HuH-7.5 (cell line): ENCODE measurements around the gene LCNL1.

Source experiments
- DNase-seq: peaks from one replicate; pipeline ENCODE4 v3.0.0; 2011; ENCODE audit warnings: low spot score

Gene LCNL1

DNA sequence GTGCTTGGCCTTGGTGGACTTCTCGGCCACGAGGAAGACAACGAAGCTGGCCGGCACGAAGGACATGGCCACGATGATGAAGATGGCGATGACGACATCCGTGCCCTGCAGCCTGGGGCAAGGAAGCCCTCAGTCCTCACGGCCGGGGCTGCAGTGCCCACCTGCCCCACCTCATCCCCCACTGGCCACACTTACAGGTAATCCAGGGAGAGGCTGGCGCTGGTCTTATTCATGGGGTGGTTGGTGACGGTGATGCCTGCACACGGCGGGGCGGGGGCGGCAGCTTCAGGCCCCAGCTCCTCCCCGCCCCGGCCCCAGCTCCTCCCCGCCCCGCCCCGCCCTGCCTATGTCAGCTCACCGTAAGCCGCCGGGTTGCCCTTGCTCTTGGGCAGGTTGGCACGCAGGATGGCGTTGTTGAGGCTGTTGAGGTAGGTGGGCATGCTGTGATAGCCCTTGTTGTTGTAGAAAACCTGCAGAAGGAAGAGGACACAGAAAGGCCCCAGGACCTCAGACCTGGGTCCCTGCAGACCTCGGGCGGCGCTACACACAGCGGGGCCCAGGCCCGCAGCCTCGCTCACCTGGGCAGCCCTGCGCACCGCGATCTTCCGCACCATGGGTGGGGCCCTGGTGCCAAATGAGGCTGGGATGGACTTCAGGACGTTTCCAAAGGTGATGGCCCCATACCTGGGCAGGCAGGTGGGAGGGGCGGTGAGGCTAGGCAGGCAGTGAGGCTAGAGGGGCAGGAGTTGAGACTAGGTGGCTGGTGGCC is 29.3 kb downstream of the LCNL1 start:
- DNase-seq = no peak

DNA sequence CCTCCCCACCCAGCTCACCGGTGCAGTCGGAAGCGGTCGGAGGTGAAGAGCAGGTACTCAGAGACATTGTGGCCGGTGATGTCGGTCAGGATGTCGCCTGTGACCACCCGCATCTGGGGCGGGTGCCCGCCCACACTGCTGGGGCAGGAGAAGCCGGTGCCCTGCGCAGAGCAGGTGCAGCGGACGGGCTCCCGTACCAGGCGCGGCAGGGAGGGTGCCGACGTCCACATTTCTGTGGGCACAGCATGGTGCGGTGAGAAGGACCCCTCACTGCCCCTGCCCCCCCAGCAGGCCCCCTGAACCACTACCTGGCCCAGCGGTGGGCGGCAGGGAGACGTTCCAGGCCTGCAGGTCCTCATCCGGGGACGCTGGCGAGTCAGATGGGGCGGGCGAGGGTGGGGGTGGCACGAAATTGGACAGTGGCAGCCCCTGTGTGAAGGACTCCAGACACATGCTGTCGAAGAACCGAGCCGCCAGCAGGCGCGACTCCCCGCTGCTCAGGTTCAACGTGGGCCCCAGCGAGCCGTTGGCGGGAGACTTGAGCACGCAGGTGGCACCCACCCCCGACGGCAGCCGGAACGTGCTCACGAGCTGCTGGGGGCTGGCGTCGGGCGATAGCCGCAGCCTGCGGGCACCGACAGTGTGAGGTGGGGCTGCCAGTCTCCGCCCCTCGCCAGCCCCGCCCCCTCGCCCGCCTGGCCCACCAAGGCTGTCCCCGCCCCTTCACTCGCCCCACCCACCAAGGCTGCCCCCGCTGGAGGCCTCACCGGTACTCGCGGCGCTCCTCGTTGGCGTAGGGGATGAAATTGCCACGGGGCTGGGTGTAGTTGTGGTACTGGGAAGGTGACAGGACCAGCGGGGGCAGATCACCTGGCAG is 30.1 kb downstream of the LCNL1 start:
- DNase-seq = no peak

DNA sequence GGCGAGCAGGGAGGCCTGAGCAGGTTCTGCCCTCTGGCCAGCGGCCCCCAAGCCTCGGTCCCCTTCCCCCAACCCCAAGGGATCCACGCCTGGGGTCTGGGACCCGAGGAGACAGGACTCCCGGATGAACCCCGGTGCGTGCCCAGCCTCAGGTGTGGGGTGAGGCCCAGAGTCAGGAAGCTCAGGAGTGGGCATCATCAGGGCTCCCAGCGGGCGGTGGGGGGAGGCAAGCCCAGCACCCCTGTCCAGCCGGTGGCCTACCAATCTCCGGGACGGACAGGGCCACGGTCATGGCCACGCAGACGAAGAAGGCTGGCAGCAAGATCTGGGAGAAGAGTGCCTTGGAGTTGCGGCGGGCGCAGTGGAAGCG is 30.8 kb downstream of the LCNL1 start:
- DNase-seq = no peak

DNA sequence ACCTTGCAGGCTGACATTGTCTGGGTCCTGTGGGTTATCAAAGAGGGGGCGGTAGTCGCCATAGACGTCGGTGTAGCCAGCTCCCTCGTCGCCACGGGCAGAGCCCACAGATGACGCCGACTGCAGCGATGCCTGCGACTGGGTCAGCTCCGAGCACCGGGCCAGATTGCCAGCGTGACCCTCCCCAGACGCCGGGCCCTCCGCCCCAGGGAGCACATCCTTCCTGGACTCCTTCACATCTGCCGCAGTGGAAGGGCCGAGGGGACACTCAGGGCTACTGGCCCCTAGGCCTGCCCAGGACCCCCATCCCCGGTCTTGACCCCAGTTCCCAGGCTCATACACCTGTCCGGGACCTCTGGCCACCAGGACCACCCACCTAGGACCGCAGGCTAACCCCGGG is 31.4 kb downstream of the LCNL1 start:
- no peak for DNase-seq

DNA sequence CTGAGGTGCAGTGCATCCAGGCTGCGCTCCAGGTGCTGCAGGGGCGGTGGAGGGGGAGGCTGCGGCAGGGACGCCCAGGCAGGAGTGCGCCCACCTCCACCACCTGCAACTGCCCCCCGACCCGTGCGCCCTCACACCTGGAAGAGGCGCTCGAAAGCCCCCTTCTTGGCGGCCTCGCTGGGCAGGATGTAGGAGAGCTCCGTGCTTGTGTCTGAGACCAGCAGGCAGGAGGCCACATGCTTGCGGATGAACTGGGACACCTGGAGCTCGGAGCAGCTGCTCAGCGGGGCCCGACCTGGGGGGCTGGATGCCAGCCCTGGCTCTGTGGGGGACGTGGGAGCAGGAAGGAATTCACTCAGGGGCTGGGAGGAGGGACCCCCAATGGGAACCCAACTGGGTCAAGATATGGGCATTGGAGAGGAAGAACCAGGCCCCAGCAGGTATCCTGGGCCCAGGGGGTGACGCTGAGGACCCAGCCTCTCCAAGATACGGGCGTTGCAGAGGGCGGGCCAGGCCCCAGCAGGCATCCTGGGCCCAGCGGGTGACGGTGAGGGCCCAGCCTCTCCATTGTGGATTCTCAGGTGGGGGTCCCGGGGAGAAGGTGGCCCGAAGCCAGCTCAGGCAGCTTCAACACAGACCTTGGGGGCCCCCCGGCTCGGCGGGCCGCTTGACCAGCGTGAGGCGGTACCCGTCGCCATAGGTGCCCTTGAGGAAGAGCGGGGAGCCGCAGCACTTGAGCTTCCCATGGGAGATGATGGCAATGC is 32.2 kb downstream of the LCNL1 start:
- no peak for DNase-seq

DNA sequence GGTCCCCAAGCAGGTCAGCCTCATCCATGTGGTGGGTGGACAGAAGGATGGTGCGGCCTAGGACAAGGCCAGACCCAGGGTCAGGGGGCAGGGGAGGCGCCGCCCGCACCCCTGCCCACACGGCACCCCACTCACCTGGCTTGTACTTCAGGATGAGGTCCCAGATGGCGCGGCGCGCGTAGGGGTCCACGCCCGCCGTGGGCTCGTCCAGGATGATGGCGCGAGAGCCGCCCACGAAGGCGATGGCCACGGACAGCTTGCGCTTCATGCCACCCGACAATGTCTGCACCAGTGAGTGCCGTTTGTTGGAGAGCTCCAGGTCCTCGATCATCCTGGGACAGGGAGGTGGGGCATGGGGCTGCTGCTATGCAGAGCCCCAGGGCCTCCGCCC is 32.7 kb downstream of the LCNL1 start:
- no peak for DNase-seq

DNA sequence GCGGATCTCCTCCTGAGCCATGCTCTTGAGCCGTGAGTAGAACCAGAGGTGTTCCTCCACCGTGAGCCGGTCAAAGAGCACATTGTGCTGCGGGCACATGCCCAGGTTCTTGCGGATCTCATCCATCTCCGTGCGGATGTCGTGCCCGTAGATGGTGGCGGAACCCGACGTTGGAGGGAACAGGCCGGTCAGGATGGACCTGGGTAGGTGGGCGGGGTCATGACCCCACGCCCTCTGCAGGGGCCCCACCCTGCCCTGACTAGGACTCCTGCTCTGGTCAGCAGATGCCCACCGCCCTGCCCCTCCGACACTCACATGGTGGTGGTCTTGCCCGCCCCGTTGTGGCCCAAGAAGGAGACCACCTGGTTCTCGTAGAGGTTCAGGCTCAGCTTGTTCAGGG is 33.2 kb downstream of the LCNL1 start:
- DNase-seq = no peak

DNA sequence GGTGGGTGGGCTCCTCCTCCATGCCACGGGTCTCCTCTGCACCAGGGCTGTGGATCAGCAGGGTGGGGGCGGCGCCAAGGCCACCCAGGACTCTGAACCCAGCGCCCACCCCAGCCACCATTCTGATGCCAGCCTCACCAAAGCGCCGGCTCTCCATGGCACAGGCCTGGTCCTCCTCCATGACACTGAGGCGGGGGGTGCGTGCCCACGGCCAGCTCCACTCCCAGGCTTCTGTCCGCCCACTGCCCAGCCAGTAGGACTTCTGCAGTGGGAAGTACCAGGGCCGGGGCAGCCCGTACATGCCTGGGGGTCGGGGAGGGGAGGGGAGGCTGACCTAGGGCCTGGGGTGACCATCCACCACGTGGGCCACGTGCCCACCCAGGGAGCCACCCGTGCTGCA is 33.6 kb downstream of the LCNL1 start:
- DNase-seq = no peak

DNA sequence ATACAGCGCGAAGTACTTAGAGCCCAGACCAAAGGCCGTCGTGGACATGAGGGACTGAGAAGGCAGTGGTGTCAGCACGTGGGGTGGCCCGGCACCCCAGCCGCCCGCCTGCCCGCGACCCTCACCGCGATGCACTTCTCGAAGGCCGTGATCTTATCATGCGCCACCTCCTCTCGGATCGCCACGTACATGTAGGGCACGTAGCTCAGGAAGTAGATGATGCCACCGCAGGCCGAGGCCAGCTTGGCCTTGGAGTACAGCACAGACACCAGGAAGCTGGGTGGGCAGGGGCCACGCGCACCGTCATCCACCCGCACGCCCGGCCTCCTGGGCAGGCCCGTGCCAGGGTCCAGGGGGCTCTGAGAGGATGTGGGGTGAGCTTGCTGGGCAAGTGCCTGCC is 34.3 kb downstream of the LCNL1 start:
- DNase-seq = no peak

DNA sequence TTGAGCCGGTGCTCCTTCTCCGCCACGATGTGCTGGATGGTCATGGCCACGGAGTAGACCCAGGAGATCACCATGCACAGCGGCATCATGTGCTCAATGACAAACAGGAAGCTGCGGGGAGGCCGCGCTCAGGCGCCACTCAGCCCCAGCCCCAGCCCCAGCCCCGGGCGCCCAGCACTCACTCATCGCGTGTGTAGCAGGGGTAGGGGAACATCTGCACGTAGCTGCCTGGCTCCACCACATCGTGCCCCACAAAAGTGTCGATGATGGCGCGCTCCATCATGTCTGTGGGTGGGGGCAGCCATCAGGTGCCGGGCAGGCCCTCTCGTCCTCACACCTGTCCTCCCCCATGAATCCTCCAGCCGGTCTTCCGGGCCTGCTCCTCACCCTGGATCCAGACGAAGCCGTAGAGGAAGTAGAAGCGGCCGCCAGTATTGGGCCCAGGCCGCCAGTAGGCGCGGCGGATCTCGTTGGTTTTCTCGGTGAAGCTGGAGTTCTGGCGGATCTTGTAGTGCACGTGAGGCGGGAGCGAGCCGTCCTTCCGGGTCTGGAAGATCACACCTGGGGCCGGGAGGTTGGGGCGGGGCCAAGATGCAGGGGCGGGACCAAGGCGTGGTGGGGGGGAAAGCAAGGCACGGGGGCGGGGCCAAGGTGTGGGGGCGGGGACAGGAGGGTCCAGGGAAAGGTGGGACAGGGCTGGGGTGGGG is 35.2 kb downstream of the LCNL1 start:
- no peak for DNase-seq

DNA sequence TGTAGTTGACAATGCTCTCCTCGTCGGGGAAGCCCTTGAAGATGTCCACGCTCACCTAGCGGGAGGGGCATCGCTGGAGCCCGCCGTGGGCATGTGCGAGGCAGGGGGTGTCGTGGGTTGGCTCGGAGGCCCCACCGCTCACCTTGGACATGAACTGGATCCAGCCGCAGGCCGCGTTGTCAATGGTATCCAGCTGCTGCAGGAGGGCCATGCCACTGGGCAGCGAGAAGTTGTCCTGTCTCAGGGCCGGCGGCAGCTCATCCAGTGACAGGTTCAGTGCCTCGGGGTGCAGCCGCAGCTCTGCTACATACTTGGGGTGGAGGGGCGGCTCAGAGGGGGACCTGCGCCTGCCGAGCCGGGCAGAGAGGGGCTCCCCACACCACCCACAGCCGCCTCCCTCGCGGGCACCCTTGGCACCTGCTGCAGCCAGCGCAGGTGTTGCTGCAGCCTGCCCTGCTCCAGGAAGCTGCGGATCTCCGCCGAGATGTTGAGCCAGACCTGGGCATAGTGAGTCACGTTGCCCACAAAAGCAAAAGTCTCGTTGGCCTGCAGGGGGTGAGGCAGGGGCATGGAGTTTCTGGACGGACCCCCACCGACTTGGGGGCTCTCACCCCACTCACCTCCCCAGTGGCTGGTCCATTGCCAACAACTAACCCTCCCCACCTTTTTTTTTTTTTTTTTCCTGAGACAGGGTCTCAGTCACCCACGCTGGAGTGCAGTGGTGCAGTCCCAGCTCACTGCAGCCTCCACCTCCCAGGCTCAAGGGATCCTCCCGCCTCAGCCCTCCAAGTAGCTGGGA is 36.2 kb downstream of the LCNL1 start:
- no peak for DNase-seq

DNA sequence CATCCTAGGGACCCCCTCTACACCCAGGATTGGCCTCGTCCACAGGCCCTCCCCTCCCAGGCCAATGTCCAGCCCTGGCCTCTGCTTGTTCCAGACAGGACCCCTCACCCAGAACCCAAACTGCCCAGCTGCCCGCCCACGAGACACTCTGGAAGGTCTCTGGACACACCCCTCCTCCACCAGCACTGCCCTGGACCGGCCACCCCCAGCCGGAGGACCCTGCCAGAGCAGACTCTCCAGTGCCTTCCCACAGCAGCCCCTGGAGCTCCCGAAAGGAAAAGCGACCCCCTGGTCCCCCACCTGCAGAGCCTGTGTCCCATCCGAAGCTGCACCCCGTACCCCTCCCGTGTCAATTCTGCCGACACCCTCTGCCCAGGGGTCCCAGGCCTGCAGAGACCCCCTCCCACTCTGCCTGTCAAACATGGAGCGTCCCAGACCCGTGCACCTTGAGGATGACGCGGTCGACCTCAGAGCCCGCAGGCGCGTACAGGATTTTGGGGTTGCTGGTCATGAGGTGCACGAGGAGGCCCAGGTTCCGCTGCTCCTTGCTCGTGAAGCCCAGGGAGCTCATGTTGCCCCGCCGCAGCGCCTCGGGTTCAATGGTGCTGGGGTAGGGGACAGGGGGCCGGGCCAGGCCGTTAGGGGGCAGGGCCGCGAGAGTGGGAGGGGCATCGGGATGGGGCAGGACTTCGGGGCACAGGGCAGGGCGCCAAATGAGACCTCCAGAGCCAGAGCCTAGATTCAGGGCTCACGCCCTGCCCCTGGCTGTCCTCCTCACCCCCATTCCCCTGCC is 37.3 kb downstream of the LCNL1 start:
- DNase-seq = no peak

DNA sequence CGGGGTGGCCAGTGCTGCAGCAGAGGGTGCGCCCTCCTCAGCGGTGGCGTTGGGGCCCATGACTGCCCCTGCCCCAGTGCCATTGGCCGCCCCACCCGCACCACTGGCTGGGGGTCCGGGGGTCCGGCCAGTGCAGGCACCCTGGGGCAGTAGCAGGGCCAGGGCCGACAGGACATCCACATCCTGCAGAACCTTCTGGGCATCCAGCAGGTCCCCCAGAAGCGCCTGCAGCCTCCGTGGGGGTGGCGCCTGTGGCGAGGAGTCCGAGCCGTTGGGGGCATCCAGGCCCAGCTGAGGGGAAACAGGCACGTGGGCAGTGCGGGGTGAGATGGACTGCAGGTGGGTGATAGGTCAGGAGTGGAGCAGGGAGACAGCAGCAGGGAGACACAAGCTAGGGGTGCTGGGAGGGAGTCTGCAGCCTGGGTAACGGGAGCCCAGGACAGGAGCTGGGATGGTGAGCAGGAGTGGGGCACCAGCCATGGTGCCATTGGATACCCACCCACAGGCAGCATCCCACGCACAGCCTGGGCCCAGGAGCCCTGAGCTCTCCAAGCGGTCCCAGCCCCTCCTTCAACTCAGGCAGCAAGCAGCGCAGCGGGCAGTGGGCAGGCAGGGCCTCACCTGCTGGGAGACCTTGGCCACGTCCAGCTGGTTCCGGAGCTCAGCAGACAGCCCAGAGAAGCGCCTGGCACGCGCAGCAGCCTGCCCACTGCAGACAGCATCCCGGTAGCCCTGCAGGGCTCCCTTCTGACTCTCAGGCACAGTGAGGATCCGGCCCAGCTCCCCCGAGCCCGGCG is 38.2 kb downstream of the LCNL1 start:
- DNase-seq = no peak

DNA sequence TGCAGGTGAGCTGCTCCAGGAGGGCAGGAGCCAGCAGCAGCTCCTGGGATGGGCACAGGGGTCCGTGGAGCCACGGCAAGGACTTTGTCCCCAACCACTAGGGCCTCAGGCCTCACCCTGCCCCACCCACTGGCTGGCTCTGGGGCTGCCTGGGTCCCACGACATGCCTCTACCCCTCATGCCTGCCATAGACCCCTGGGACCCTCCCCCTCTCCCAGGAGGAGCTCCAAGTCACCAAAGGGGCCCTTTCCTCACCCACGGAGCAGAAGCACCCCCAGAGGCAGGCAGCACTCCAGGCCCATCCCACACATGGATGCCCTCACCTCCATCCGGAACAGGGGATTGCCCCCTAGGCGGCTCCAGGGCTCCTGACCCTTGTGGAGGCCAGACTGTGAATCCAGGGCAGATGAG is 38.8 kb downstream of the LCNL1 start:
- DNase-seq = no peak

DNA sequence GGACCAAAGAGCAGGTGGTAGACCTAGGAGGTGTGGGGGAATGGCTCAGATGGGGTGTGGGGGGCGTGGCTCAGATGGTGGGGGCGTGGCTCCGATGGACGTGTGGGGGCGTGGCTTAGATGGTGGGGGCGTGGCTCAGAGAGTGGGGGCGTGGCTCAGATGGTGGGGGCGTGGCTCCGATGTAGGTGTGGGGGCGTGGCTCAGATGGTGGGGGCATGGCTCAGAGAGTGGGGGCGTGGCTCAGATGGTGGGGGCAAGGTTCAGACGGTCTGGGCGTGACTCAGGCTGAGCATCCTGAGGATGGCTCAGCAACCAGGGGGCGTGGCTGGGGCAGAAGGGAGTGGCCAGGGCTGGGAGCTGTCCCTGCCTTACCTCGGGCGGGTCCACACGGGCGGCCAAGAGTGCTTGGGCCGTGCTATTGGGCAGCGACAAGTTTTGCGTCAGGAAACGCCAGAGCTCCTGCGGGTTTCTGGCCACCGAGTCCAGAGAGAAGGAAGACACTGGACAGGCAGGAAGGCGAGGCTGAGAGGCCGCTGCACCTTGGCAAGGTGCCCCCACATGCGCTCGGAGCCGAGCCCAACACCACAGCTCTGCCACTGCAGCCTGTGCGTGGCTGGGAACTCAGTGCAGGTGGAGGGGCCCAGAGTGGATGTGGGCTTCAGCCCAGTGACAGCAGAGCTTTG is 39.3 kb downstream of the LCNL1 start:
- peak; percentile 87 for DNase-seq

DNA sequence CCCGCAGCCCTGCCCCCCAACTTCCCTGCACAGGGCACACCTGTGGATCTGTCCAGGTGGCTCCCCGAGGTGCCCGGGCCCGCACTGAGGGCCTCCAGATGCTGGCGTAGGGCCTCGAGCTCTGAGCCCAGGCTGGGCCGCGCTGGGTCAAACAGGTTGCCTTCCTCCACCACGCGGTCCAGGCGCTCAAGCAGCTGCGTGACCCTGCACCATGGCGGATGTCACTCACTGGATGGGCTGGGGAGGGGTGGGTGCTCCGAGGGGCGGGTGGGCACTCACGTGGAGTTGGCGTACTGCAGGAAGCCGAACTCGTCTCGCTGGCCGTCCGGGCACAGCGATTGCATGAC is 39.8 kb downstream of the LCNL1 start:
- no peak for DNase-seq

DNA sequence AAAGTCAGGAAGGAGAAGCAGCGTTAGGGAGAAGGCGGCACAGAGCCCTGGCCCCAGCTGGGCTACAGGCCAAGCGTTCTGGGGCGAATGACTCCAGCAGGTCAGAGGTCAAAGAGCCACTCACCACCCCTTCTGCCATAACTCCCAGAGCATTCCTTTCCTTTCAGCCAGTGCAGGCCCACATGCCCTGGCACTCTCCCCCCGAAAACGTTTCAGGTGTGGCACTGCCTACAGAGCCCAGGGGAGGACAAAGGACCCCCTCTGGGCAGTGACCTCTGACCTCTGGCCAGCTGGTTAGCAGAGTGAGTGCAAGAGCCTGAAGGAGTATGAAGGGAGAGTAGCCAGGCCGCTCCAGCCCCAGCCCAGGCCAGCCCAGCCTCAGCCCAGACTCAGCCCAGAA is 40.4 kb downstream of the LCNL1 start:
- no peak for DNase-seq

DNA sequence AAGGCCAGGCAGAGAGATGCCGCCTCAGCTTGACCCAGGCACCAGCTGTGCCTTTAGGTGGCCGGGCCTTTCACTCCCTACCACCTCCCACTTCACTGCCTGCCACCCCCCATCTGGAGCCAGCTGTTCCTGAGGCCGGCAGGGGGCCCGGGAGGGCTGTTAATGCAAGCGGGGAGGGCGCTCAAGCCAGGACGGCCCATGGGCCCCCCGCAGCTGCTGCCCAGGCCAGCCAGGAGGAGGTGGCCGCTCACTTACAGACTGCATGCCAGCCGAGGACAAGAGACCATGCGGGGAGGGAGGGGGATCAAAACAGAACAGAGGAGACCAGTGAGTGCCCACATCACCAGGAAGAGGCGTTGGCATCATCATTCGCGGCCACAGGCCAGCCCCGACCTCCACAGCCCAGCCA is 40.8 kb downstream of the LCNL1 start:
- DNase-seq = no peak

DNA sequence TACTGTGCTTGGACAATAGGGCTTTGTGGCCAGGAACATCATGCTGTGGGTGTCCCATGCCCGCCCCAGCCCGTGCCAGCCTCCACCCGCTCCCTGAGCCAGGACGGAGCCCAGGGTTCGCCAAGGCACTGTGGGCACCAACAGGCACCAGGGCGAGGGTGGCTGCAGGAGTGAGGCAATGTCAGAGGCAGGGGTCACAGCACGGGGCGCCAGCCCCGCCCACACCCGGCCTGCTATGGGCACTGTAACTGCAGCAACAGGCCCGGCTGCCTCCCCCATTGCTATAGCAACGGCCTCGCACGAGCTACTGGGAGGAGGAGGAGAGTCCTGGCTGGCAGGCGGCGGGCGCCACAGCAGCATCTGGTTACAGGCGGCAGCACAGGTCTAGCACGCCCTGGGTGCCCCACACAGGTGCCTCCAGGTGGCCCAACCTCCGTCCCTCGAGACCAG is 42.7 kb downstream of the LCNL1 start:
- DNase-seq = no peak
